IMR-90 (cell line): Measurements from ENCODE around the gene IRAK2. TPM values are rescaled to one million over a fixed set of nuclear protein-coding genes. Genes with fewer than 3 reads are reported as not detected.

ENCODE experiments used
- ATAC-seq: fragments of 200-7000 bp; cut with Tn5 transposase; 2 replicates; pipeline ENCODE4 v1.9.1; 2020; ENCODE audit warnings: low read depth, mild to moderate bottlenecking, moderate library complexity
- BruUV-seq: library from RNA; stranded (reverse); fragments of 400-500 nt; replicated peaks from 2 replicates; lab custom pipeline; 2021; lab: Mats Ljungman, UMichigan
- CTCF ChIA-PET: fragments of 300-600 bp; formaldehyde crosslinking; extraction: SDS; loops from one replicate; lab custom pipeline; 2021; ENCODE audit warnings: antibody characterized with exemption; lab: Yijun Ruan, JAX
- POLR2A ChIA-PET: fragments of 300-600 bp; sonication (Branson Sonifier 250); formaldehyde crosslinking; loops from one replicate; lab custom pipeline; 2022; ENCODE audit warnings: antibody characterized with exemption; ENCODE audit not compliant: unreplicated experiment; lab: Charles Lee
- DNase-seq: peaks from one replicate; pipeline ENCODE4 v3.0.0; 2013
- H2AFZ ChIP-seq: replicated peaks from 2 replicates; pipeline ENCODE3; 2013; ENCODE audit warnings: low read length, mild to moderate bottlenecking; ENCODE audit not compliant: poor library complexity
- H2AK5ac ChIP-seq: 2 replicates; pipeline ENCODE4 v1.6.1; 2013; ENCODE audit warnings: low read depth, low read length, inconsistent platforms
- H2AK9ac ChIP-seq: replicated peaks from 2 replicates; pipeline ENCODE3; 2013; ENCODE audit warnings: mild to moderate bottlenecking, low read depth, low read length, moderate library complexity; ENCODE audit not compliant: poor library complexity
- H2BK120ac ChIP-seq: 2 replicates; pipeline ENCODE4 v1.6.1; 2013; ENCODE audit warnings: low read depth, low read length, inconsistent platforms
- H2BK15ac ChIP-seq: 3 replicates; pipeline ENCODE4 v1.6.1; 2013; ENCODE audit warnings: low read depth, low read length, inconsistent platforms
- H2BK20ac ChIP-seq: 2 replicates; pipeline ENCODE4 v1.6.1; 2013; ENCODE audit warnings: low read depth, mild to moderate bottlenecking, inconsistent platforms, low read length, moderate library complexity
- H2BK5ac ChIP-seq: 2 replicates; pipeline ENCODE4 v1.6.1; 2013; ENCODE audit warnings: mild to moderate bottlenecking, low read depth, low read length, inconsistent platforms; ENCODE audit not compliant: poor library complexity, severe bottlenecking
- H3K14ac ChIP-seq: replicated peaks from 2 replicates; pipeline ENCODE4 v1.6.1; 2013; ENCODE audit warnings: low read depth, low read length, inconsistent platforms
- H3K18ac ChIP-seq: 2 replicates; pipeline ENCODE4 v1.6.1; 2013; ENCODE audit warnings: low read depth, low read length, control low read depth
- H3K23ac ChIP-seq: 2 replicates; pipeline ENCODE4 v1.6.1; 2013; ENCODE audit warnings: low read depth, low read length, inconsistent platforms
- H3K27ac ChIP-seq: 2 replicates; pipeline ENCODE4 v1.5.1; 2013; ENCODE audit warnings: mild to moderate bottlenecking, control low read depth, low read length; ENCODE audit not compliant: insufficient read depth
- H3K27me3 ChIP-seq: 2 replicates; pipeline ENCODE4 v1.6.1; 2013; ENCODE audit warnings: low read length; ENCODE audit not compliant: control insufficient read depth, insufficient read depth
- H3K36me3 ChIP-seq: 2 replicates; pipeline ENCODE4 v1.6.1; 2013; ENCODE audit warnings: low read length, mixed read lengths; ENCODE audit not compliant: control insufficient read depth, insufficient read depth
- H3K4ac ChIP-seq: 2 replicates; pipeline ENCODE4 v1.6.1; 2013; ENCODE audit warnings: low read depth, low read length, inconsistent platforms
- H3K4me1 ChIP-seq: 2 replicates; pipeline ENCODE4 v1.6.1; 2013; ENCODE audit warnings: low read length, mixed read lengths; ENCODE audit not compliant: control insufficient read depth, insufficient read depth
- H3K4me2 ChIP-seq: 2 replicates; pipeline ENCODE4 v1.6.1; 2013; ENCODE audit warnings: low read depth, mild to moderate bottlenecking, control low read depth, low read length, moderate library complexity
- H3K4me3 ChIP-seq: 2 replicates; pipeline ENCODE4 v1.5.1; 2013; ENCODE audit warnings: low read depth, mild to moderate bottlenecking, control low read depth, low read length, moderate library complexity; ENCODE audit not compliant: insufficient read depth
- H3K56ac ChIP-seq: 2 replicates; pipeline ENCODE4 v1.6.1; 2013; ENCODE audit warnings: low read length, inconsistent platforms; ENCODE audit not compliant: insufficient read depth; ENCODE audit errors: extremely low read depth
- H3K79me1 ChIP-seq, 2 experiments: 2 replicates each; pipeline ENCODE4 v1.6.1; 2013; ENCODE audit warnings: low read length in 2 of 2, inconsistent platforms in 1 of 2, low read depth in 1 of 2
- H3K9ac ChIP-seq: 2 replicates; pipeline ENCODE4 v1.6.1; 2013; ENCODE audit warnings: low read depth, low read length, control low read depth
- H3K9me1 ChIP-seq: 2 replicates; pipeline ENCODE4 v1.6.1; 2013; ENCODE audit warnings: low read length, inconsistent platforms; ENCODE audit not compliant: insufficient read depth
- H3K9me3 ChIP-seq: 2 replicates; pipeline ENCODE4 v1.6.1; 2013; ENCODE audit warnings: low read length; ENCODE audit not compliant: control insufficient read depth, insufficient read depth
- H4K20me1 ChIP-seq: 2 replicates; pipeline ENCODE4 v1.6.1; 2013; ENCODE audit warnings: low read length, inconsistent platforms; ENCODE audit not compliant: insufficient read depth
- H4K5ac ChIP-seq: 2 replicates; pipeline ENCODE4 v1.6.1; 2013; ENCODE audit warnings: mild to moderate bottlenecking, low read depth, low read length, control low read depth
- H4K8ac ChIP-seq, 2 experiments: 2 replicates each; pipeline ENCODE4 v1.6.1; 2013; ENCODE audit warnings: low read depth in 2 of 2, low read length in 2 of 2, control low read depth in 1 of 2, inconsistent platforms in 1 of 2
- H4K91ac ChIP-seq: 2 replicates; pipeline ENCODE4 v1.6.1; 2013; ENCODE audit warnings: low read depth, low read length, inconsistent platforms; ENCODE audit not compliant: insufficient read depth
- NFE2L2 ChIP-seq: fragments of 150-350 bp; IDR thresholded peaks from 2 replicates; pipeline ENCODE4 v1.6.1; 2016; ENCODE audit warnings: low read depth, mild to moderate bottlenecking, low read length
- POLR2A ChIP-seq: IDR thresholded peaks from 2 replicates; pipeline ENCODE4 v1.6.1; 2012; ENCODE audit warnings: mild to moderate bottlenecking, low read depth, low read length
- USF2 ChIP-seq: fragments of 150-350 bp; IDR thresholded peaks from 2 replicates; pipeline ENCODE4 v1.6.1; 2017; ENCODE audit warnings: mild to moderate bottlenecking, antibody characterized with exemption, low read length, low read depth
- WGBS, 2 experiments: methylation state at CpG; one replicate each; pipeline versions ENCODE4 v1.1.5 to v1.1.7; 2013; ENCODE audit warnings: missing lambda C conversion rate in 2 of 2; ENCODE audit not compliant: insufficient read length in 1 of 2; ENCODE audit errors: extremely low coverage in 2 of 2; 5-methylcytosine and 5-hydroxymethylcytosine counted together
- dilution Hi-C: fragments of 300-500 bp; cut with HindIII; formaldehyde crosslinking; loops from one replicate; pipeline ENCODE4 v1.14.3; 2018; ENCODE audit warnings: low sequenced_read_pairs; ENCODE audit not compliant: unreplicated experiment
- in situ Hi-C: fragments of 300-500 bp; cut with MboI; formaldehyde crosslinking; loops from 3 replicates; pipeline ENCODE4 v1.14.3; 2019; ENCODE audit warnings: low sequenced_read_pairs, inconsistent platforms, mixed read lengths
- intact Hi-C: fragments of 100-400 bp; cut with micrococcal nuclease; formaldehyde crosslinking; loops from 2 replicates; pipeline ENCODE4 v1.10.0; 2022
- polyA plus RNA-seq, 3 experiments: library from polyadenylated mRNA; depleted of rRNA; stranded (reverse); fragments of >200 nt; gene quantifications; 2 replicates each; pipeline ENCODE4 v1.2.3, GENCODE V29; 2012; ENCODE audit warnings: low replicate concordance in 1 of 3
- total RNA-seq: library from RNA; depleted of rRNA; stranded (reverse); fragments of >200 nt; gene quantifications from 2 replicates; pipeline ENCODE4 v1.2.3, GENCODE V29; 2012

IRAK2 gene
- total and polyA plus RNA-seq, 2 of the 4 experiments (the other 2 are of a cell fraction) = 6.9 to 8.1 TPM

- peak overlapping the region; percentile 9; the same call in 1 of the 2 replicates for H3K4ac ChIP-seq
- no peak overlapping the region for H2AFZ ChIP-seq
- H2AK9ac ChIP-seq = no peak overlapping the region
- peaks cover 22% of the 10 kb centered on the region for H3K4me1 ChIP-seq
- no peak overlapping the region; the same call in 1 of the 2 replicates for H2BK120ac ChIP-seq
- H3K27me3 ChIP-seq = no peaks in the 10 kb centered on the region
- H2BK15ac ChIP-seq = no peak overlapping the region
- in situ Hi-C loops (no loop called here), dilution Hi-C loops (no loop called here), intact Hi-C loops (no loop called here)
- H3K36me3 ChIP-seq = peaks cover 2% of the 10 kb centered on the region; the same call in 1 of the 2 replicates
- no TSS peak for BruUV-seq
- POLR2A ChIA-PET = no interaction called here
- CTCF ChIA-PET = no interaction called here
- H3K4me3 ChIP-seq = no peak overlapping the region
- DNase-seq (no peak), ATAC-seq (no peak)
- no peak overlapping the region for H4K5ac ChIP-seq
- H2AK5ac ChIP-seq = no peak overlapping the region
- no peak overlapping the region for H4K8ac ChIP-seq
- H4K91ac ChIP-seq = no peak overlapping the region; the same call in 1 of the 2 replicates
- peaks cover 9 to 36% of the 10 kb centered on the region in 2 experiments for H3K79me1 ChIP-seq
- no peak overlapping the region for H2BK5ac ChIP-seq
- WGBS, 2 experiments = 100% methylated on average over 1 of the region's 2 CpGs; no CpG with 5 or more reads in 1 of the 2 experiments
- H3K4me2 ChIP-seq = no peak overlapping the region
- H3K9me1 ChIP-seq = peaks cover 29% of the 10 kb centered on the region
- H3K9me3 ChIP-seq = no peaks in the 10 kb centered on the region
- TF ChIP-seq NFE2L2 (no peak), POLR2A (no peak), USF2 (no peak)
- H3K9ac ChIP-seq = no peak overlapping the region
- H3K56ac ChIP-seq = no peak overlapping the region
- H3K18ac ChIP-seq = no peak overlapping the region
- H3K27ac ChIP-seq = no peak overlapping the region
- H4K20me1 ChIP-seq = 0 out of 2 replicates have a peak, but pooled peaks cover 3% of the 10 kb centered on the region
- H2BK20ac ChIP-seq = no peak overlapping the region
- no peak overlapping the region for H3K23ac ChIP-seq
- H3K14ac ChIP-seq = no peak overlapping the region
Observed at GRCh38 chr3:10187944-10188343, 23.2 kb downstream of the IRAK2 start.
